HG03565 (cell line): ENCODE data around the gene TATDN3.
A peak's percentile ranks its signal among the peaks of the same experiment; 100 is the strongest.
"Not testable (repeated sequence)": the region's sequence is repeated elsewhere in the genome, so short reads cannot be mapped to it uniquely, and the experiment has no call there.

ENCODE experiments used
- ATAC-seq: cut with Tn5 transposase; IDR thresholded peaks from one replicate; pipeline ENCODE4 v1.9.1; 2021; ENCODE audit warnings: mild to moderate bottlenecking, moderate library complexity; ENCODE audit not compliant: unreplicated experiment

The TATDN3 gene

DNA sequence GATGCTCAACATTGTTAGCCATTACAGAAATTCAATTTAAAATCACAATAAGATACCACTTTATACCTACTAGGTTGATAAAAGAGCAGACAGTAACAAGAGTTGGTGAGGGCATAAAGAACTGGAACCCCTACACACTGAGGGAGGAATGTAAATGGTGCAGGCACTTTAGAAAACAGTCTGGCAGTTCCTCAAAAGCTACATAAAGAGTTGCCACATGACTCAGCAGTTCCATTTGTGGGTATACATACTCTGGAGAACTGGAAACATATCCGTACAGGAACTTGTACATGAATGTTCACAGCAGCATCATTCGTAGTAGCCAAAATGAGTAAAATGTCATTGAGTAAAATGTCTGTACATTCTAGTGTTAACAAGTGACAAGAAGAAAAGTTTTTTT lies 17.1 kb upstream of the TATDN3 start:
- ATAC-seq, result no peak

DNA sequence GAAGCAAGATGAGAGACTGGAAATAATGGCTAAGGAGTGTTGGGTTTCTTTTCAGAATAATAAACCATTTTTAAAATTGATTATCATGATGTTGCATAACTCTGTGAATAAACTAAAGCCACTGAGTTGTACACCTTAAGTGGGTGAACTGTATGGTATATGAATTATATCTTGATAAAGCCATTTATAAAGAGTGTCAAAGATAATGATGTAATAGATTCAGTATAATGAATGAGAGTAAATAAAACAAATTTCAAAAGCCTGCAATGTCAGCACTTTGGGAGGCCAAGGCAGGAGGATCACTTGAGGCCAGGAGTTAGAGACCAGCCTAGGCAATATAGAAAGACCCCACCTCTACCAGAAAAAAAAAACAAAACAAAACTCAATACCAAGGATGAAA lies 16.5 kb upstream of the TATDN3 start:
- no peak for ATAC-seq

DNA sequence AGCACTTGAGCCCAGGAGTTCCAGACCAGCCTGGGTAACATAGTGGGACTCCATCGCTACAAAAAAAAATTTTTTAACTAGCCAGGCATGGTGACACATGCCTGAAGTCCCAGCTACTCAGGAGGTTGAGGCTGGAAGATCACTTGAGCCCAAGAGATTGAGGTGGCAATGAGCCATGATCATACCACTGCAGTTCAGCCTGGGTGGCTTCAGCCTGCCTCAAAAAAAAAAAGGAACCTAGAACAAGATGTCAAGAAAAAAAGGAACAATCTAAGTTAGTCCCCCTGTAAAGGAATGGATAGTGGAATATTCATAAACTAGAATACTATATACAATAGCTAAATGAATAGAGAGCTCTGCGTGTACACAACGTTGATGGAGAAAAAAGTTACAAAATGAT lies 14.5 kb upstream of the TATDN3 start:
- no peak for ATAC-seq

DNA sequence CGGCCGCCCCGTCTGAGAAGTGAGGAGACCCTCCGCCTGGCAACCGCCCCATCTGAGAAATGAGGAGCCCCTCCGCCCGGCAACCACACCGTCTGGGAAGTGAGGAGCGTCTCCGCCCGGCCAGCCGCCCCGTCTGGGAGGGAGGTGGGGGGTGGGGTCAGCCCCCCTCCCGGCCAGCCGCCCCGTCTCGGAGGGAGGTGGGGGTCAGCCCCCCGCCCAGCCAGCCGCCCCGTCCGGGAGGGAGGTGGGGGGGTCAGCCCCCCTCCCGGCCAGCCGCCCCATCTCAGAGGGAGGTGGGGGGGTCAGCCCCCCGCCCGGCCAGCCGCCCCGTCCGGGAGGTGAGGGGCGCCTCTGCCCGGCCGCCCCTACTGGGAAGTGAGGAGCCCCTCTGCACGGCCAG lies 12.6 kb upstream of the TATDN3 start:
- not testable (repeated sequence) for ATAC-seq

DNA sequence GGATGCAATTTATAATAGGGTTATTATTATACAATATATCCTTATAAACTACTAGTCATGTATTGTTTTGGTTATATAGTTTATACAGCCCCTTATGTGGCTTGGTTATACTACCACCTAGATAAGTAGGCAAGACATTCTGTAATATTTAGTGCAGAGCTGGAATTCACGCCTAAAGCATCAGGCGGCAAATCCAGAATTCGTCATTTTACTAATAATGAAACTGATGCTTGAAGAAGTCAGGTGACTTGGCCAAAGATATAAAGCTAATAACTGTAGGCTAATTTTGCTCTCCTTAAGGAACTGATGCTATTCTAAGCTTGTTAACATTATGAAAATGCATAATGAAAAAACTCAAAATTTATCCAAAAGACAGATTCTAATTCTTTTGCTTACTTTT lies 10.9 kb upstream of the TATDN3 start:
- ATAC-seq, result no peak

DNA sequence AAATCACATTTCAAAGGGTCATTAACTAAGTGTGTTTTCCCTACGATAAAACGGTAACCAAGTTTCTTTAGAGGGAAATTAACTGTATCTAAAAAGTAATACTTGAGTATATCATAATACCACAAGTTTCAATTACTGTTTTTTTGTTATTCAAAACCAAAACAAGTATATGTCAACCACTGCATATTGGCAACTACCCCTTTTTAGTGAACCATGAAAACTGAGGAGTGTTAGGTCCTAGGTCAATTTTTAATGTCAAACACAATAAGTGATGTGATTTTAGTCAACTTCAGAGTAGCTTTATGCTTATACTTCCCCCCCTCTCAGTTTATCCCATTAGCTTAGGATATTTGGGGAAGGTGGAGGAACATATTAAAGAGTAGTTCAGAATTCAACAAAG lies 10.5 kb upstream of the TATDN3 start:
- ATAC-seq, result no peak

DNA sequence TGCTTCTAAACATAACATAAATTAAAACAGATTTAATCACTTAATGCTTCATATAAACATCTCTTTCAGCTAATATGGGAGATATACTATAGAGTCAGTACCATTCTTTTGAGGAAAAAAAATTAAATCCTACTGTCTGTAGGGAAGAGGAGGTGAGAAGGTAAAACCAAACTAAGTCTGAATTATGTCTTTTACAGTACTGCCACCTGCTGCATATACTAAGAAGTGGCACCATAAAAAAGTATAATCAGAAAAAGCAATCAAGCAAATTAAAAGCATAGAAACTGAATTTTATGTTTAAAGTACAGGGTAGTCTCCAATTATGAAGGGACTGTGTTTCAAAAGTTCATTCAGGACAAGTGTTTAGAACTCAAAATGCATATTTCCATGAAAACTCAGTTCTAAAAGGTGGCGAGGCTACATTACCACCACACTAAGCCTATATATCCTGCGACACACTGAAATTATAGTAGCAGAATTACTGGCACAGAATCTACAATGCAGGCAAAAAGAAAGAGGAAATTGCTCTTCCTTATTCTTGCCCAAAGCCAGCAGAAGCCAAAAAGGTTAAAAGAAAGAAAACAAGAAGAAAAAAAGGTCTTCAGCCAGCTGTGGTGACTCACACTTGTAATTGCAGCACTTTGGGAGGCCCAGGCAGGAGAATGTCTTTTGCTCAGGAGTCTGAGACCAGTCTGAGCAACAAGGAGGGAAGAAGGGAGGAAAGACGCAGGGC lies 9.1 kb upstream of the TATDN3 start:
- ATAC-seq, result no peak

DNA sequence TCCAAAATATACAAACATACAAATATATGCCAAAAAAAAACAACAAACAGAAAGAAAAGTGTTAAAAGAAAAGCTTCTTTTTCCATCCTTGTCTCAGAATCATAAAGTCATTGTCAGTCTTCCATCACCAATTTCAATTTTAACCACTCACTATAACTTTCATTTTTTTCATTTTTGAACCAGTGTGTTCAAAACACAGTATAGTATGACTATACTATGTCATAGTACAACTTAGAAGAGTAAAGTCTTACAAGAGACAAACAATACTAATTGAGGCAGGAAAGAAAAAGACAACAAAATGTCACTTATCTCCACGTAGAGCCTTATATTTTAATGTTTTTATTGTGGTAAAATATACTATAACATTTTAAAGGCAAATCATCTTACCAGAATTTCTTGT lies 7.7 kb upstream of the TATDN3 start:
- no peak for ATAC-seq

DNA sequence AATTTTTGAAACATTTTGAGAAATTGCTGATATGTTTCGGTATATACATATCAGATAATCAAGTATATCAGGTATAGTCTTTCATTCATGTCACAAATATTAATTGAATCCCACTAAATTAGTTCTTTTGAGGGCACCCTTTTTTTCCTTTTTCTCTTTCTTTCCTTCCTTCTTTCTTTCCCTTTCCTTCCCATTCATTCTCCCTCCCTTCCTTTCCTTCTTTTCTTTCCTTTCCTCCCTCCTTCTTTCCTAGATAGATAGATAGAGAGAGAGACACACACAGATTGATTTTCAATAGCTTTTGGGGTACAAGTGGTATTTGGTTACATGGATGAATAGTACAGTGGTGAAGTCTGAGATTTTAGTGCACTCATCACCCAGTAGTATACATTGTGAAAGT lies 5.8 kb upstream of the TATDN3 start:
- no peak for ATAC-seq

DNA sequence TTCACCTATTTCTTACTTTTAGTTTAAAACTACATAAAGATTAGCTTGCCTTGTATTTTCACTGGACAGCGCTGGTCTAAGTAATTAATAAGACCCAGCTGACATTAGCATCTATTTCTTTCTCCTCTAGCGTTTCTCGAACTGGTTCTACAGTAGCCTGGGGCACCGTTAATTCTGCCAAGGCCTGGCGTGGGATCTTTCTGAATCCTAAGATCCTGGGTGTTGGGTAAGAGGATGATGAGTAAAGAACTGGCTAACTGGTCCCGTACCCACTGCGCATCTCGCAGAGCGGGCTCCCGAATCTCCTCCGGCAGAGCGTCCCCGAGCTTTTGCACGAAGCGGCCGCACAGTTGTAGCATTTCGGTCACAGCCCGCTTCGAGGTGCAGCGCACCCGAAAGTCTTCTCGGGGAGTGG lies 426 bp upstream of the TATDN3 start:
- peak; percentile 26 for ATAC-seq

DNA sequence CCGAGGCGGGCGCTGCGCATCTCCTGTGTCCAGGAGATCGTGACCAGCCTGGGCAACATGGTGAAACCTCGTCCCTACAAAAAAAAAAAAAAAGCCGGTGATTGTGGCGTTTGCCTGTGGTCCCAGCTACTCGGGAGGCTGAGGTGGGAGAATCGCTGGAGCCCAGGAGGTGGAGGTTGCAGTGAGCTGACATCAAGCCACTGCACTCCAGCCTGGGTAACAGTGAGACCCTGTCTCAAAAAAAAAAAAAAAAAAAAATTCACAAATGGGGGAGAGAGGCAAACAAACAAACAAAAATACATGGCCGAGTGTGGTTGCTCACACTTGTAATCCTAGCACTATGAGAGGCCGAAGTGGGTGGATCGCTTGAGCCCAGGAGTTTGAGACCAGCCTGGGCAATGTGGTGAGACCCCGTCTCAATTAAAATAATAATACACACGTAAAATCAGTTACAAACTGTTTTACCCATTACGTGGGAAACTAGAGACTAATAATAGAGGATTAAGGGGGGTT lies 758 bp downstream of the TATDN3 start:
- ATAC-seq, result no peak

DNA sequence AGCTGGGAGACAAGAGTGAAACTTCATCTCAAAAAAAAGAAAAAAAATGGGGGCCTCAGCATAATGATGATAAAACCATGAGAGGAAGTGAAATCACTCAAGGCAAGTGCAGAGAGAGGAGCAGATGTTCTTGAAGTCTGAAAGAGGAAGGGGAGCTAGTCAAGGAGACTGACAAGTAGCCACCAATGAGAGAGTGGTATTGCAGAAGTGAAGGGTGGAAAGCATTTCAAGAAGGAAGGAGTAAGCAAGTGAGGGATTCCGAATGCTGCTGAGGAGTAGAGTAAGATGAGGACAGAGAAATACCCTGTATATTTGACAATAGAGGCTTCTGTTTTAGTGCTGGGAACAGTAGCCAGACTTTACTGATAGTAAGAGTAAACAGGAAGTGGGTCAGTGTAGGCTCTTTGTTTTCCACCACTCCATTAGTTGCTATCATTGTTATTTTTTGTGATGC lies 2.9 kb downstream of the TATDN3 start:
- peak; percentile 78 for ATAC-seq

DNA sequence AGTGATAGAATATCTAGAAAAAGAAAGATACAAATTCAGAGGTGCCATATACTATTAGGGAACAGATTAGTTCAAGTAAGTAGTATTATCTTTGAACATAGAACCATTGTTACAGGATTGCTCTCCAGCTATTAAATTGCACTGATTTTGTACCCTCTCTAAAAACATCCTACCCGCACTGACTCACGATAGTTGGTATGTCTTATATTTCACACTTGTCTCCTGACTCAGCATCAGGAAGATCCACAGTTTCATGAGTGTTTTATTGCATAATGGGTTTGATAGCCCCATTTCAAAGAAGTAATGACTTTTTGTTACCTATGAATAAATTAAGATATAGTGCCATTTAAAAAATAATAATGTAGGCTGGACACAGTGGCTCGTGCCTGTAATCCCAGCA lies 6.0 kb downstream of the TATDN3 start:
- no peak for ATAC-seq

DNA sequence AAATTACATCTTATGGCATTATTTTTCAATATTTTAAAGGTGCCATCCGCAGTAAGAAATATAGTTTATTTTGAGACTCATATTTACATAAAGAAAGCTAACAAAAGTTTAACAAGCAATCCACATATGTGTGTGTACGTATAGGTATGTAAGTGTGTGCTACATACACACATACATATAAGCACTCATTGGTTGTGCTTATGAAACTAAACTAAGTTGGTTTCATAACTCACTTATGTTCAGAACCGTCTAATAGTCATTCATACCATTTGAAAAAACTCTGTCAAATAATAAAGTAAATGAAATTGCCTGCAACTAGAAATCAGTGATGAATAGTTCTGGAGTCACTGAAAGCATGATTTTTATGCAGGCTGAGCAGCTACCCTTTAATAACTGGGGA lies 14.1 kb downstream of the TATDN3 start:
- no peak for ATAC-seq

DNA sequence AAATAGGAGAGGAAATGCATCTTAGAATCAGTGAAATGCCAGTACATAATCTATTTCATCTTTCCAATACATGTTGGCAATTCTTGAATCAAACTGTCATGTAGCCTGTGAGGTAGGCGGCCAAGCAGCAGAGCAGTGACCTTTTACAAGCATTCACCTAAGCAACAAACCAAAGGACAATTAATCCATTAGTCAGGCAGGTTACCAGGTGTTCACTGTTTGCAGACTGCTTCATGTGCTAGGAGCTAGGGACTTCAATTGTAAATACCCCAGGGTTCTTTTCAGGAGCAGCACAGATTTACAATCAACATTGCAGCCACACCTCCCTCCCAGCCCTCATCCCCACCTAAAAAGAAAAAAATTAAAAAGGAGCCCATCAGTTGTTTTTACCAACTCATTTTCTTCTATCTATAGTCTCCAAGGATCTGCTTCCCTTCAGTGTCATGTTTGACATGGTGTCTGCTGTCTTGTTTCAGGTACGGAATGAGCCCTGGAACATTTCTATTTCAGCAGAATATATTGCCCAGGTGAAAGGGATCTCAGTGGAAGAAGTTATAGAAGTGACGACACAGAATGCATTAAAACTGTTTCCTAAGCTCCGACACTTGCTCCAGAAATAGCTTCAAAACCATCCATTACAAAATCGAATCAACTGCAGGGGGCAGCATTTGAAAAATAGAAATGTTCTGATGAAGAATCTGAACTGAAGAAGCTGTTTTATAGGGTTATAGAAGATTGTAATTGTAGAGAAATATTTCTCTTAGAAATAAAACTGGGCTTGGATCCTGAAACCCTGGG lies 23.0 kb downstream of the TATDN3 start:
- no peak for ATAC-seq

DNA sequence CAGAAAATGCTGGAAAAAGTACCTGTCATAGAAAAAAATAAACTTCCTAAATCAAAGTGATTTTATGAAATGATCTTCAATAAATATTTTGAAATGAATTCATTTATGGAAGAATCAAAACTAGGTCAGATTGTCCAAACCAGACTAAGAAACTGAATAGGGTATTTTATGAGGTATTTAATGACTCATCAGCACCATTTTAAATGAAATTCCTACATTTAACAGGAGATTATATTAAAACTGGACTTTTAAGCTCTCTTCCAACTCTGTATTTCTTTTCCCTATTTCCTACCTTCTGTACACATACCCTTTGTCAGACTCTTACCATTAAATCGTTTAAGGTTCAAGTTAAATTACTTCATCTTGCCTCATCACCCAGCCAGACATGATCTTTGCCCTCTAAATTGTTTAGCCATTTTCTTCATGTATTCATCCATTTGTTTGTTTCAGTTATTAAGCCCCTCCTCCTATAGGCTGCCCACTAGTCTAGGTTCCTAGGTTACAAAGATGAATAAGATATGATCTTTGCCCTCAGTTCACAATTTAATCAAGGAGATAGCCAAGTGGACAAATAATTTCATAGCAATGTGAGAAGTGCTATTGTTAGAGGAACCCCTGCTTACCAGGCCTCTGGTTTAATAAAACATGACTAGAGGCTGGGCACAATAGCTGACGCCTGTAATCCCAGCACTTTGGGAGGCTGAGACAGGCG lies 25.0 kb downstream of the TATDN3 start:
- no peak for ATAC-seq

DNA sequence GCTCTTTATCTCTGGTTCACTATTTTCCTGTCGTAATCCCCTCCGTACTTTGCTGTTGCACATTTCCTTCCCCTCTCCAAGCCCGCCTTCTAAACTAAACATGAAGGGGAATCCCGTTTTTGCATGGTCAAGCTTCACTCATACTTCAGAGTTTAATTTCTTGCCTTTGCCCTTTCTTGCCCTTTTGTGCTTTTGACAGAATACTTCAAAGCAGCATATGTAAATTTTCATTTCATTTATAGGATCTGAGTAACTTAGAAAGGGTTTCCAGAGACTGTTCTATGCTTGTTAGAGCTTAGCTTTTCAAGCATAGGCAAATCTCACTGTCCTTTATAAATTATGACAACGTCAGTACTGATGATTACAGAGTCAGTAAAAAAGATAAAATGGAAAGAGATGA lies 28.0 kb downstream of the TATDN3 start:
- ATAC-seq, result peak; percentile 72

DNA sequence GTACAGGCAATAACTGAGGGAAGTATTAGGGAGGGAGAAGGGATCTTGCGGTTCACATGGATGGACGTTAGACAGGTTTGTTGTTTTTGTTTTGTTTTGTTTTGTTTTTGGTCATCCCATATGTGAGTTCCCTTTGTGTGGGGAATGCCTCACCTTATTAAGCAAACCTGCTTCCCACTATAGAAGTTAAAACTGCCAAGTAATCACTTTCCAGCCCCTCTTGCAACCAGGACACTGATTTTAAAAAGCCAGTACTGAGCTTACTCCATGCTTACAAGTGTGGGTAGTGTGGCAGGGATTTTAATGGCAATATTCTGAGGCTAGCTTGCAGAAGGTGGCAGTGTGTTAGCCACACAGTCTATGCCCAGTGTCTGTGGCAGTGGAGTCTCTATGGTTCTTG lies 29.3 kb downstream of the TATDN3 start:
- ATAC-seq, result no peak

DNA sequence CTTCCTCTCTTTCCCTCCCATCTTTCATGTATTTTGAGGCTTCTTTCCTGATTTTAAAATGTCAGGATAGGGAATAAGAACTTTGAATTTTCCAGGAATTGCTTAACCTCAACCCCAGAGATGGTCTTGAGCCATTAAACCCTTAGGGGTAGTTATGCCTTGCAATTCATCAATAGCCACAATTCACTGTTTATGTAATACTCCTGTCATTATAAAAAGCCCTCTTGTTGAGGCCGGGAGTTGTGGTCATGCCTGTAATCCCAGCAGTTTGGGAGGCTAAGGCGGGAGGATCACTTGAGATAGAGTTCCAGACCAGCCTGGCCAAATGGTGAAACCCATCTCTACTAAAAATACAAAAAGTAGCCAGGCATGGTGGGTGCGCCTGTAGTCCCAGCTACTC lies 31.3 kb downstream of the TATDN3 start:
- ATAC-seq, result no peak

DNA sequence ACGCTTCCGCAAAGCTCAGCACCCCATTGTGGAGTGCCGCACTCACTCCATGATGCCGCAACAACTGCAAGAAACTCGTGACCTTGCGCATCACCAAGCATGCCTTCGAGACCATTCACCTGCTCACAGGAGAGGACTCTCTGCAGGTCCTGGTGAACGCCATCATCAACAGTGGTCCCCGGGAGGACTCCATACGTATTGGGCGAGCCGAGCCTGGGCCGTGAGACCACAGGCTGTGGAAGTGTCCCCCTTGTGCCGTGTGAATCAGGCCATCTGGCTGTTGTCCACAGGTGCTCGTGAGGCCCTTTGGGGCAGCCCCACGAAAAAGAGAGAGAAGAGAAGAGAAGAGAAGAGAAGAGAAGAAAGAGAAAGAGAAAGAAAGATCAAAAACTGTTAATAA lies 32.5 kb downstream of the TATDN3 start:
- no peak for ATAC-seq

DNA sequence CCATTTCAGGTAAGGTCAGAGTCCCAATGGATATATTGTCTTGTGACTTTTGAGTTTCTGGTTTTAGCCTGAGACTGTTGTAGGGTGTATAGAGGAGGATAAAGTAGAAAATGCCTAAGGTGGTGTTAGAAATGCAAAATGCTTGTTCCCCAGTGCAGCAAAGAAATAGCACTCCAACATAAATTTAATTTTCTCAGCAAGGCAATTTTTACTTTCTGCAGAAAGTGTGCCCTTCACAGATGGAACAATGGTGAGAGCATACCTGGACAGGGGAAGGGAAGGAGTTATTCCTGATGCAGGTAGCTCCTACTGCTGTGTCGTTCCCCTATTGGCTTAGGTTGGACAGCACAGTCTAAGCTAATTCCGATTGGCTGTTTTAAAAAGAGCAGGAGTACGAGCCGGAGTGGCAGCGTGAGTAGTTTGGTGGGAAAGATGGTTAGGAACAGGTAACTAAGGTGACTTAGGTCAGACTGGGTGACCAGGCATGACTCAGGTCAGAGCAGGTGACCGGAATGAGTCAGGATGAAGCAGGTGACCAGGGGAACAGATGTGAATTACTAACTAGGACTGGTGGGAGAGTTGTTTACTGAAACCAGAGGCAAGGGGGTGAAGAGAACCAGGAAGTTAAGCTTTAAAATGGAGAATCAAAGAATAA lies 34.2 kb downstream of the TATDN3 start:
- no peak for ATAC-seq
